GM12875 (cell line): ENCODE measurements around the gene TRIM16.
"Not testable (repeated sequence)": the region's sequence is repeated elsewhere in the genome, so short reads cannot be mapped to it uniquely, and the experiment has no call there.

Experiments used
- H3K4me3 ChIP-seq: one replicate; pipeline ENCODE4 v1.5.1; 2011; ENCODE audit warnings: low read depth, low read length, control low read depth
- TF ChIP-seq, protein P1 (sequence below): IDR thresholded peaks from 2 replicates; pipeline ENCODE4 v1.5.1; 2011; ENCODE audit warnings: low read depth, mild to moderate bottlenecking, control low read depth, inconsistent platforms, low read length, moderate library complexity, borderline replicate concordance; ENCODE audit not compliant: insufficient read depth

The TRIM16 gene

DNA sequence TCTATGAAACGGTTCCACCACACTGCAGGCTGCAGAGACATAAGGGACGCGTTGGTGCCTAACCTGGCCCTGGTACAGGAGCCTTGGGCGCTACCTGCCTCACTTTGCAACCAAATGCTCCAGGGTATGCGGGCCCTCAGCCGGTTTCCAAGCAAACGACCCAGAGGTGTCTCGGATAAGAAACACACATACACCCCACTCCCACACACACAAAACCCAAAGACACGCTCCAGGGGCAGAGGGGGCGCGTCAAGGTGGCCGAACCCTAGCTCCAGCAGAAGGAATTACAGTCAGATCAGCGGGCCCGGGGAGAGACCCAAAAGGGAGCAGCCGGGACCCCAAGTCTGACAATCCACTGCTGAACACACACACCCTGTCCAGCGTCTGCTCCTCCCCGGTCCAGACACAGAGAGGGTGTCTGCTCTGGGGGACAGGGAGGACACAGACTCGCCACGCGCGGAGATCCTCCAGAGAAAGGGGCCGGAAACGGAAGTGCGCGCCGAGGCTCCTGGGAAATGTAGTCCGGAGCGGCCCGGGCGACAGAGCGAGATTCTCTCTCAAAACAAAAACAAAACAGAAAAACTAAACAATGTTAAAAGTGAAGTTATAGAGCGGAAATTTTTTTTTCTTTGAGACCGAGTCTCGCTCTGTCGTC lies at the start of gene TRIM16:
Gene TRIM16, minus strand, starts transcription at position 488 of the 655 bp plus-strand sequence. CDS start 32,702 bp downstream, outside the sequence.
- H3K4me3 ChIP-seq, result peak within 1 kb of the TSS; percentile 66
- TF ChIP-seq, protein P1, sequence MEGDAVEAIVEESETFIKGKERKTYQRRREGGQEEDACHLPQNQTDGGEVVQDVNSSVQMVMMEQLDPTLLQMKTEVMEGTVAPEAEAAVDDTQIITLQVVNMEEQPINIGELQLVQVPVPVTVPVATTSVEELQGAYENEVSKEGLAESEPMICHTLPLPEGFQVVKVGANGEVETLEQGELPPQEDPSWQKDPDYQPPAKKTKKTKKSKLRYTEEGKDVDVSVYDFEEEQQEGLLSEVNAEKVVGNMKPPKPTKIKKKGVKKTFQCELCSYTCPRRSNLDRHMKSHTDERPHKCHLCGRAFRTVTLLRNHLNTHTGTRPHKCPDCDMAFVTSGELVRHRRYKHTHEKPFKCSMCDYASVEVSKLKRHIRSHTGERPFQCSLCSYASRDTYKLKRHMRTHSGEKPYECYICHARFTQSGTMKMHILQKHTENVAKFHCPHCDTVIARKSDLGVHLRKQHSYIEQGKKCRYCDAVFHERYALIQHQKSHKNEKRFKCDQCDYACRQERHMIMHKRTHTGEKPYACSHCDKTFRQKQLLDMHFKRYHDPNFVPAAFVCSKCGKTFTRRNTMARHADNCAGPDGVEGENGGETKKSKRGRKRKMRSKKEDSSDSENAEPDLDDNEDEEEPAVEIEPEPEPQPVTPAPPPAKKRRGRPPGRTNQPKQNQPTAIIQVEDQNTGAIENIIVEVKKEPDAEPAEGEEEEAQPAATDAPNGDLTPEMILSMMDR, result peak; percentile 6; the same call in 1 of the 2 replicates

- not testable (repeated sequence) for H3K4me3 ChIP-seq
Measured at GRCh38 chr17:15733174-15733789, 49.2 kb upstream of the TRIM16 start.

DNA sequence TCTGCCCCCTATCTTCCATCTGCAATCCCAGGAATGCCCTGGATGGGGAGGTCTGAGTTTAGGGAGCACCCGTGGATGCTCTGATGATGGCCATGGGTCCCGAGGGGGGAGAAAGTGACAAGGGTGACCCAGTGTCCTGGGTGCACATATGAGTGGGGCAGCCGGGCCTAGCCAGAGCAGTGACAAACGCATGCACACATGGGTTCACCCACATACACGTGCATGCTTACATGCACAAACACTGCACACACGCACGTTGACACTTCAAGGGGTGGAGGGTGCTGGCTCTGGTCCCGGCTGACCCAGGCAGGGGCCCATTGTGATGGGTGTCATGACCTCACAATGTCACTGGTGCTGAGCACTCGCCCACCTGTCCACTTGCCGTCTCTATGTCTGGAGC lies 47.8 kb upstream of the TRIM16 start, which contains the start of gene TBC1D26:
Gene TBC1D26, plus strand, starts transcription at position 384 of the 400 bp plus-strand sequence. CDS start 3,066 bp downstream, outside the sequence.
- H3K4me3 ChIP-seq, result not testable (repeated sequence)

DNA sequence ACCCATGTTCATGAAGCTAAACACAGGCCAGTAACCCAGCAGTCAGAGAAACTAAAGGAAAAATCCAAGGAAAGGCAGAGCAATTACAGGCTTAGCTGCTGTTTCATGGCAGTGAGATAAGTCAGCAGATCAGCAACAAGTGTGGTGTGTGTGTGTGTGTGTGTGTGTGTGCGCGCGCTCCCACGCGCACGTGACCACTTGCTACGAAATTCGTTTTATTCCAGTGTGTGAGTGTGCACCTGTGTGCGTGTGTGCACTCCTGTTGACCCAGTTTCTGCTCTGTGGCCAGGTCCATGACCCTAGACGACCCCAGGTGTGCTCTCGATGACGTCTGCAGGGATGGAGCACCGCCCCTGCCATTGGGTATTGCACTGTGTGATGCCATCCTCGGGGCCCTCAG lies 46.4 kb upstream of the TRIM16 start:
- not testable (repeated sequence) for H3K4me3 ChIP-seq

DNA sequence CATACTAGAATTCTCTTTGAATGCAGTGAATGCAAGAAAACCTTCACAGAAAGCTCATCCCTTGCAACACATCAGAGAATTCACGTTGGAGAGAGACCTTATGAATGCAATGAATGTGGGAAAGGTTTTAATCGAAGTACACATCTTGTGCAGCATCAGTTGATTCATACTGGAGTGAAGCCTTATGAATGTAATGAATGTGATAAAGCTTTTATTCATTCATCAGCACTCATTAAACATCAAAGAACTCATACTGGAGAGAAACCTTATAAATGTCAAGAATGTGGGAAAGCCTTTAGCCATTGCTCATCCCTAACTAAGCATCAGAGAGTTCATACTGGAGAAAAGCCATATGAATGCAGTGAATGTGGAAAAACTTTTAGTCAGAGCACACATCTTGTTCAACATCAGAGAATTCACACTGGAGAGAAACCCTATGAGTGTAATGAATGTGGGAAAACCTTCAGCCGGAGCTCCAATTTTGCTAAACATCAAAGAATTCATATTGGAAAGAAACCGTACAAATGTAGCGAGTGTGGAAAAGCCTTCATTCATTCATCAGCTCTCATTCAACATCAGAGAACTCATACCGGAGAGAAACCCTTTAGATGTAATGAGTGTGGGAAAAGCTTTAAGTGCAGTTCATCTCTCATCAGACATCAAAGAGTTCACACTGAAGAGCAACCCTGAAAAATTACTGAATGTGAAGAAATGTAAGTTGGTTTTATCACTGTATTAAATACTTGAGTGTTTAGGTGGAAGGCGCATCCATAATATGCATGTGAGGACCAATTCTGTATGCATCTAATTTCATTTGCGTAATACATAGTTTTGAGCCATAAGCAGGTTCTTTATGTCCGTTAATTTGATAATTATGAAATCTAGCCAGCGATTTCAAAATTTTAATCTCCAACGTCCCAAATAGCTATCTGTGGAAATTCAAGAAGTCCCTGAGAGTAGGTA lies 32.8 kb upstream of the TRIM16 start:
- not testable (repeated sequence) for H3K4me3 ChIP-seq

DNA sequence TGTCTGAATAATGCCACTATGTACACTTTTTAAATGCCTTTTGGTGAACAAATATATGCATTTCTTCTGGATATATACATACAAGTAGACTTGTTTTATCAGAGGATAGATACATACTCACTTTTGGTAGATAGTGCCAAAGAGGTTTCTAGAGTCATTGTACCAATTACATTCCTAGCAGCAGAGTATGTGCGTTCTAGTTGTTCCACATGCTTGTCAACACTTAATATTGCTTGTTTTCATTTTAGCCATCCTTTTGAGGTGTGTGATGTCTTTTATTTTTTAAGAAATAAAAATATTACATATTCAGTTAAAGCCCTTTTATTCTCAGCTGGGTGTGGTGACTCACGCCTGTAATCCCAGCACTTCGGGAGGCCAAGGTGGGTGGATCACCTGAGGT lies 24.8 kb upstream of the TRIM16 start:
- H3K4me3 ChIP-seq, result not testable (repeated sequence)

- not testable (repeated sequence) for H3K4me3 ChIP-seq
Measured at GRCh38 chr17:15704813-15705212, 20.7 kb upstream of the TRIM16 start.

DNA sequence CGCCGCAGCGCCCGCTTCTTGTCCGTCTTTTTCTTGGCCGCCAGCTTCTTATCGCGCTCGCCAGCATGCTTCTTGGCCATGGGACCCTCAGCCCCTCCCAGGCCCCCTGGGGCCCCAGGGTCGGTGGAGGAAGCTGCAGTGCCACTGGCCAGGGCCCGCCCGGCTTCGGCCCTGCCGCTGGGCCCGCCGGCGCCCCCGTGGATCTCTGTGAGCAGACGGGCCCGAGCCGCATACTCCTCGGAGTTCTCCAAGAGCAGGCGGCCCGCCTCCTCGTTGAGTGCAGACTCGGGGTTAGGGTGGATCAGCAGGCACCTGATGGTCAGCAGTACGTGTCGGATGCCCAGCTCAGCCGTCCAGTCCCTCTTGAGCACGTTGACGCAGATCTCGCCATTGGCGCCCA lies 20.1 kb upstream of the TRIM16 start:
- not testable (repeated sequence) for H3K4me3 ChIP-seq

GRCh38 chr17:15699937-15700336 lies 15.8 kb upstream of the TRIM16 start:
- peak overlapping the region; percentile 60 for H3K4me3 ChIP-seq

GRCh38 chr17:15699413-15699924 lies 15.4 kb upstream of the TRIM16 start, which contains the start of gene ZNF286A:
ZNF286A (plus strand) TSS chr17:15699752; CDS start chr17:15700330, 578 bp downstream.
- H3K4me3 ChIP-seq, result peak within 1 kb of the TSS; percentile 60

DNA sequence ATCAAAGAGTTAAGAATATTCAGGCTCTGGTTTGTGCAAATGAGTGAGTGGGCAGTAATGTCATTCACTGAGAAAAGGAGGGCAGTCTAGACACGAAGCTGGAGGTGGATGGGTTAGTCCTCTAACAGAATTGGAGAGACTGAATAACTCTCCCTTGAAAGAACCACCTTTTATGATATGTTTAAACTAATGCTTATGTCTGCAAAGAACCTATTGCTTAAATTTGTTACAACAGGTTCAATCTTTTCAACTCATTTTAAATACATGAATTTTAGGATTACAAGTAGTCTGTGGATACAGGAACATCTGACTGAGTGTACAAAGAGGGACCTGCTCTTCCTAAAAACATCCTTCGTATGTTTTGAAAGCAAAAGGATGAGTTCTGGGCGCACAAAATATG lies 14.9 kb upstream of the TRIM16 start:
- peak overlapping the region; percentile 60 for H3K4me3 ChIP-seq

GRCh38 chr17:15687494-15687893 lies 3.4 kb upstream of the TRIM16 start:
- H3K4me3 ChIP-seq, result not testable (repeated sequence)

DNA sequence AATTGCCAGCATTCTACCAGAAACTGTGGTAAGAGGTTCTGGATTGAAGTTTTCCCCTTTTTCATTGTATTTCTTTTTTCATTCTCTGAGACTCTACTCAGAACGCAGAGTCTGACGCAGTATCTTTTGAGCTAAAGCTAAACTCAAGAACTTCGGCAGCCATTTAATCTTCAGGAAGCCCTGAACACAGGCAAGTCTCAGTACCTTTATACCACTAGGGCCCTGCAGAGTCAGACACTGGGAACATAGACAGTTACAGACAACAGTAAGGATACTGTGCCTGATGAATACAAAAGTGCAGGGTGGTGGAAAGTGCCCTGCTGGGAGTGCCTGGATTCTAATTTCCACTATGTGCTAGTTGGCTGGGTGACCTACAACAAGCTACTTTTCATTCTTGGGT lies 976 bp downstream of the TRIM16 start:
- peak overlapping the region; percentile 66 for H3K4me3 ChIP-seq

DNA sequence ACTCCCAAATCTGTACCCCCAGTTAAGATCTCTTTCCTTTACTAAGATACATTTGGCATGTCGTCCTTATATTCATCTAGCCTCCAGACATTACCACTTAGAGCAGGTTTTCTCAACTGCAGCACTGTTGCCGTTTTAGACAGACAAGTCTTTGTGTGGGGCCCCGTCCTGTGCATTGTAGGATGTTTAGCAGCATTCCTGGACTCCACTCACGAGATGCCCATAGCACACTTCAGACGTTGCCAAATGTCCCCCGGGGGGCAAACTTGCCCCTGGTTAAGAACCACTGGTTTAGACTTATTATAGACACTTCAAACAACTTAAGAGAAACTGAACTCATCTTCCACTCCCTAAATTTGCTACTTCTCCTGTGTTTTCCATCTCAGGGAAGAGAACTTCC lies 8.1 kb downstream of the TRIM16 start:
- H3K4me3 ChIP-seq, result not testable (repeated sequence)

DNA sequence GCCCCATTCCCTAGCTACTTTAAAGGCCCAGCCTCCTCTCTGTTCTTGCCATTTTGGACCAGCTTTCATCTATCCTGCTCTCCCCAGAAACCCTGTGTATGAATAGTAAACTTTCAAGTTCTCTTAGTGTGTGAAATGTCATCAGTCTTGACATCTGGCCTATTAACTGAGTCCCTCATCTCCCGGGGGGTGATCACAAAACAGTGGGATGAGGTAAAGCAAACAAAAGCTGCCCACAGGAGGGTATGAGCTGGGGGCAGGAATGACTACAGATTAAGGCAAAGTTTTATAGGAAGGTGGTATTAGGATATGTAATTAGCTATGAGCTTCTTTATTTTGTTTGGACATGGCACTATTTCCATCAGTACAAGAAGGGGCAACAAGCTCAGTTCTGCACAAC lies 9.5 kb downstream of the TRIM16 start:
- H3K4me3 ChIP-seq, result not testable (repeated sequence)

DNA sequence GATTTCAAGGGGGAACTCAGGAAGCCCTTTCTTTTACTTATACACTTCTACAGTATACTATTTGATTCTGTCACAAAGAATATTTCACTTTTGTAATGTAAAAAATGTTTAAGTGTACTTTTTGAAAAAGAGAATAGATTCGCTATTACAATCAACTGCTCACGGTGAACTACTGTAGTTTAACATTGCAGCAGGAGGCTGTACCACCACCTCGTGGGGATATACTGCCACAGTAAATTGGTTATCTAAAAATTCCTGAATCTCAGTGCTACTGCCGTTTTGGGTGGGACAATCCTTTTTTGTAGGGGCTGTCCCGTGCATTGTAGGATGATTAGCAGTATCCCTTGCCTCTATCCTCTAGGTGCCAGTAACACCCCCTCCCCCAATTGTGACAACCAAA lies 14.6 kb downstream of the TRIM16 start:
- H3K4me3 ChIP-seq, result not testable (repeated sequence)
